ENCODE data around the gene FYB1.

GRCh38 chr5:39058178-39058921 is 161.0 kb downstream of the FYB1 start:
- TF ChIP-seq EP300 (IDR thresholded peaks at IDR 0.05), result no peak
- no peak for TF ChIP-seq CTCF (IDR thresholded peaks at IDR 0.05)
- TF ChIP-seq POLR2A (IDR thresholded peaks at IDR 0.05), result no peak
- no peak for TF ChIP-seq POLR2AphosphoS5 (IDR thresholded peaks at IDR 0.05)

Data from suprapubic skin (tissue), 4 donors.